CD14-positive monocyte (primary cell): ENCODE measurements around the gene TBX10. TPM values are rescaled to one million over a fixed set of nuclear protein-coding genes. Genes with fewer than 3 reads are reported as not detected.
A peak's percentile ranks its signal among the peaks of the same experiment; 100 is the strongest.

Source experiments
- DNase-seq, 3 donors: peaks; one replicate each; pipeline ENCODE4 v3.0.0-alpha.2; 2011 to 2022
- H2AFZ ChIP-seq: 2 replicates; pipeline ENCODE4 v1.6.0; 2012; ENCODE audit warnings: mild to moderate bottlenecking, low read depth, low read length, inconsistent platforms; ENCODE audit not compliant: insufficient read depth, poor library complexity, severe bottlenecking
- H3K27ac ChIP-seq, 2 donors: 1 replicate in 1 of 2; 2 replicates in 1 of 2; pipeline ENCODE4 v1.5.1; 2012 to 2013; ENCODE audit warnings: low read length in 2 of 2, control low read depth in 1 of 2, inconsistent platforms in 1 of 2, low read depth in 1 of 2, mild to moderate bottlenecking in 1 of 2
- H3K27me3 ChIP-seq, 2 donors: one replicate each; pipeline versions ENCODE4 v1.6.0 to v1.6.1; 2011 to 2013; ENCODE audit warnings: low read length in 2 of 2; ENCODE audit not compliant: control insufficient read depth in 2 of 2, insufficient read depth in 2 of 2
- H3K36me3 ChIP-seq, 2 donors: replicated peaks in 1 of 2; 1 replicate in 1 of 2; 2 replicates in 1 of 2; pipeline versions ENCODE4 v1.5.1 to v1.6.1; 2012 to 2013; ENCODE audit warnings: low read length in 2 of 2, control low read depth in 1 of 2, inconsistent platforms in 1 of 2, mild to moderate bottlenecking in 1 of 2; ENCODE audit not compliant: insufficient read depth in 2 of 2, control insufficient read depth in 1 of 2
- H3K4me1 ChIP-seq, 2 donors: 1 replicate in 1 of 2; 2 replicates in 1 of 2; pipeline versions ENCODE4 v1.5.1 to v1.6.1; 2012 to 2013; ENCODE audit warnings: low read length in 2 of 2, control low read depth in 1 of 2, inconsistent platforms in 1 of 2, mild to moderate bottlenecking in 1 of 2, moderate library complexity in 1 of 2; ENCODE audit not compliant: insufficient read depth in 2 of 2, control insufficient read depth in 1 of 2
- H3K4me2 ChIP-seq: replicated peaks from 2 replicates; pipeline ENCODE3; 2012; ENCODE audit warnings: low read length, moderate library complexity, mild to moderate bottlenecking; ENCODE audit not compliant: poor library complexity, severe bottlenecking; ENCODE audit errors: extremely low read depth
- H3K4me3 ChIP-seq, 3 experiments: fragments of 200-600 bp in 1 of 3; sonication (generic) in 1 of 3; replicated peaks in 1 of 3; 1 replicate in 2 of 3; 2 replicates in 1 of 3; pipeline ENCODE4 v1.5.1; 2011 to 2013; ENCODE audit warnings: low read length in 3 of 3, mild to moderate bottlenecking in 3 of 3, control low read depth in 2 of 3, low read depth in 2 of 3, inconsistent platforms in 1 of 3, moderate library complexity in 1 of 3
- H3K79me2 ChIP-seq: 2 replicates; pipeline ENCODE4 v1.6.0; 2012; ENCODE audit warnings: mild to moderate bottlenecking, control low read depth, inconsistent platforms, low read length, moderate library complexity; ENCODE audit not compliant: insufficient read depth
- H3K9ac ChIP-seq: 2 replicates; pipeline ENCODE4 v1.6.0; 2017; ENCODE audit warnings: low read length, mild to moderate bottlenecking; ENCODE audit not compliant: insufficient read depth, poor library complexity, severe bottlenecking
- H3K9me3 ChIP-seq, 2 donors: replicated peaks in 1 of 2; 1 replicate in 1 of 2; 2 replicates in 1 of 2; pipeline versions ENCODE4 v1.5.1 to v1.6.1; 2012 to 2013; ENCODE audit warnings: low read length in 2 of 2, control low read depth in 1 of 2; ENCODE audit not compliant: control insufficient read depth in 1 of 2, insufficient read depth in 1 of 2
- H4K20me1 ChIP-seq: 2 replicates; pipeline ENCODE4 v1.6.0; 2012; ENCODE audit warnings: mild to moderate bottlenecking, low read length, control low read depth, moderate library complexity; ENCODE audit not compliant: insufficient read depth
- H3K27ac Mint-ChIP-seq, 7 donors: one replicate each; pipeline ENCODE4 v1.8.0; 2020; ENCODE audit warnings: mild to moderate bottlenecking in 7 of 7, mixed read lengths in 7 of 7, moderate library complexity in 6 of 7, inconsistent platforms in 2 of 7
- H3K27me3 Mint-ChIP-seq, 3 donors: one replicate each; pipeline ENCODE4 v1.8.0; 2021 to 2022; ENCODE audit warnings: low read depth in 3 of 3, mild to moderate bottlenecking in 3 of 3, mixed read lengths in 3 of 3, moderate library complexity in 3 of 3, inconsistent platforms in 1 of 3
- H3K36me3 Mint-ChIP-seq, 2 donors: one replicate each; pipeline ENCODE4 v1.8.0; 2020; ENCODE audit warnings: mixed read lengths in 2 of 2, inconsistent platforms in 1 of 2, mild to moderate bottlenecking in 1 of 2
- H3K4me1 Mint-ChIP-seq: one replicate; pipeline ENCODE4 v1.8.0; 2020; ENCODE audit warnings: mild to moderate bottlenecking, mixed read lengths
- H3K4me3 Mint-ChIP-seq, 2 donors: one replicate each; pipeline ENCODE4 v1.8.0; 2020; ENCODE audit warnings: mild to moderate bottlenecking in 2 of 2, mixed read lengths in 2 of 2, moderate library complexity in 1 of 2
- H3K9me3 Mint-ChIP-seq, 7 donors: one replicate each; pipeline ENCODE4 v1.8.0; 2020 to 2022; ENCODE audit warnings: mixed read lengths in 7 of 7, mild to moderate bottlenecking in 6 of 7, moderate library complexity in 6 of 7, inconsistent platforms in 2 of 7
- CTCF ChIP-seq: fragments of 200-600 bp; IDR thresholded peaks from one replicate; pipeline ENCODE4 v1.8.0; 2022; ENCODE audit warnings: antibody characterized with exemption, mild to moderate bottlenecking
- WGBS: methylation state at CpG from one replicate; pipeline ENCODE4 v1.1.5; 2013; ENCODE audit warnings: missing lambda C conversion rate; ENCODE audit not compliant: insufficient coverage; 5-methylcytosine and 5-hydroxymethylcytosine counted together
- intact Hi-C, 2 donors: fragments of 100-400 bp; cut with micrococcal nuclease; formaldehyde crosslinking; loops; one replicate each; pipeline versions ENCODE4 v1.15.0 to v1.15.1; 2023
- polyA plus RNA-seq, 3 donors: library from polyadenylated mRNA; depleted of rRNA in 1 of 3; unstranded in 2 of 3; stranded (reverse) in 1 of 3; fragments of 300-500 nt in 2 of 3; fragments of >200 nt in 1 of 3; fragmentation: Illumina TruSeq in 2 of 3; gene quantifications; 1 replicate in 2 of 3; 2 replicates in 1 of 3; pipeline ENCODE4 v1.2.3, GENCODE V29; 2012 to 2021

TBX10 gene
- polyA plus RNA-seq, 3 donors = not detected

GRCh38 chr11:67631853-67632174 is 7.7 kb downstream of the TBX10 start:
- Histone ChIP-seq H3K27me3 (no peaks in the 10 kb centered on the region), H3K27ac (no peak overlapping the region), H3K9ac (no peak overlapping the region), H4K20me1 (no peaks in the 10 kb centered on the region), H2AFZ (no peak overlapping the region), H3K36me3 (no peaks in the 10 kb centered on the region), H3K9me3 (no peaks in the 10 kb centered on the region), H3K4me2 (no peak overlapping the region), H3K4me1 (peaks cover 16 to 22% of the 10 kb centered on the region in 2 donors), H3K4me3 (no peak overlapping the region), H3K79me2 (no peaks in the 10 kb centered on the region)
- peak in 1 of 3 donors; percentile 6 for DNase-seq
- no peaks in the 10 kb centered on the region for H3K36me3 Mint-ChIP-seq
- peaks cover 13% of the 10 kb centered on the region for H3K4me1 Mint-ChIP-seq
- WGBS = 100% methylated on average over 1 of the region's 2 CpGs
- intact Hi-C loops = loop anchor here (2.0 to 5.0 kb wide), 3 partner anchors 27 to 175 kb away; no protein-coding TSS in a partner anchor
- peak overlapping the region in 1 of 7 donors; percentile 43 for H3K27ac Mint-ChIP-seq
- peaks cover 0 to 3% (median 1%) of the 10 kb centered on the region in 3 donors for H3K27me3 Mint-ChIP-seq
- no peak for TF ChIP-seq CTCF
- H3K4me3 Mint-ChIP-seq = peak overlapping the region in 1 of 2 donors; percentile 26
- peaks cover 0 to 3% (median 0%) of the 10 kb centered on the region in 7 donors for H3K9me3 Mint-ChIP-seq

GRCh38 chr11:67631411-67631810 is 8.2 kb downstream of the TBX10 start:
- Histone ChIP-seq H3K4me2 (no peak overlapping the region), H2AFZ (peak overlapping the region; percentile 86), H3K4me3 (no peak overlapping the region), H3K4me1 (peaks cover 16 to 21% of the 10 kb centered on the region in 2 donors), H4K20me1 (no peaks in the 10 kb centered on the region), H3K9me3 (no peaks in the 10 kb centered on the region), H3K27ac (no peak overlapping the region), H3K27me3 (no peaks in the 10 kb centered on the region), H3K9ac (no peak overlapping the region), H3K79me2 (no peaks in the 10 kb centered on the region), H3K36me3 (no peaks in the 10 kb centered on the region)
- peak in 1 of 3 donors; percentile 3 for DNase-seq
- Mint-ChIP-seq H3K4me1 (peaks cover 10% of the 10 kb centered on the region), H3K36me3 (no peaks in the 10 kb centered on the region), H3K4me3 (peak overlapping the region; percentile 84 to 90), H3K9me3 (peaks cover 0 to 5% (median 0%) of the 10 kb centered on the region in 7 donors), H3K27me3 (peaks cover 0 to 4% (median 1%) of the 10 kb centered on the region in 3 donors), H3K27ac (no peak overlapping the region)
- WGBS = 75% methylated on average over 5 of the region's 7 CpGs
- intact Hi-C loops = loop anchor here (2.0 to 5.0 kb wide), 3 partner anchors 27 to 176 kb away; no protein-coding TSS in a partner anchor
- TF ChIP-seq CTCF = no peak
